LNCaP clone FGC (cell line): ENCODE data around the gene NOTCH2NLA.
"Not testable (repeated sequence)": the region's sequence is repeated elsewhere in the genome, so short reads cannot be mapped to it uniquely, and the experiment has no call there.

Source experiments
- DNase-seq: peaks from one replicate; pipeline ENCODE4 v3.0.0-alpha.2; 2011; ENCODE audit warnings: low read depth
- H3K4me3 ChIP-seq: 2 replicates; pipeline ENCODE4 v1.5.1; 2011; ENCODE audit warnings: mild to moderate bottlenecking, low read depth, low read length, control low read depth

Gene NOTCH2NLA

DNA sequence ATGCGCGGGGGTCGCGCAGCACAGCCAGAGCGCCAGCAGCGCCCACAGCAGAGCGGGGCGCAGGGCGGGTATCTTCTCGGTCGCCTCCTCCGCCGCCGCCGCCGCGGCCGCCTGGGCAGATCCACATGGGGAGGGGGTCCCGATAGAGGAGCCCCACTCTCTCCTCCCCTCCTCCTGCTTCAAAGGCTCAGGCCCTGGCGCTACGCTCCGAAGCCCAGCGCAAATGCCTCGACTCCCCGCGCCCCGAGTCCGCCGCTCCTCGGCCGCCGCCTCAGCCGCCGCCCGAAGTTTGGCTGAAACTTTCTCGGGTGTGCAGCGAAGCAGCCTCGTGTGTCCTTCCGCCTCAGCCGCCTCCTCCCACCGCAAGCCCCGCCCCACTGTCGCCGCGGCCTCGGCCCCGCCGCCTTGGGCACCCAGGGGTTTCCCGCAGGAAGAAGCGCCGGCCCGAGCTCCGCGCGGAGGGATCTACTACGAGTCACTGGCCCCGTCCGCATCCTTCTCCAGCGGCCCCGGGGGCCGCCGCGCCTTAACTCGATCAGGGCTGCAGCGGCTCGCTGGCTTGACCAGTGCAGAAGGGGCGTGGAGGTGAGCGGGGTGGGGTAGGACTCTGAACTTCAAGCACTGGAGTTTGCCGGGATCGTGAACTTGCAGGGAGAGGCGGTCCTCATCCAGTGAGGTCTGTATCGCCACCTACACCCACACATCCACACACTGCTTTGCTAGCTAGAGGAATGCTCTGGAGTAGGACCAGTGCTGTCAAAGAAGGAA lies at the start of gene NOTCH2NLA:
NOTCH2NLA (minus strand) TSS at position 312 of the 768 bp plus-strand sequence. CDS start 39,684 bp downstream, outside the sequence.
- peak within 1 kb of the TSS; percentile 49 for H3K4me3 ChIP-seq
- DNase-seq, result not testable (repeated sequence)

DNA sequence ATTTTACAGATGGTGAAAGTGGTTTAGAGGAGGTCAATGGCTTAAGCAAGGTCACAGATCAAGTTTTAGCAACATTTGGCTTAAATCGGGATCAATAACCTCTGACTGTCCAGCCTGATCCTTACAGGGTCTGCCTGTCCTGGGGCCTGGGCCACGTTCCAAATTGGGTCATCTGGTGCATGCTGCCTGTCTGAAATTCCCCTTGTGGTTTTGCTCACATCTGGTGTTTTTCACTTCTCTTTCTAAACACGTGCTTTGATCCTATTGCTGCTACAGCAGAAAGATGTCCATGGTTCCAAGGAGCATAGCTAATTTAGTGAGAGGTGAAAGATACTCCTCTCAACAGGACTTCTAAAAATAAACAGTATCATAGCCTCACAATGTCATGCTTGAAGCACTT lies 49.5 kb upstream of the NOTCH2NLA start:
- not testable (repeated sequence) for DNase-seq, H3K4me3 ChIP-seq

DNA sequence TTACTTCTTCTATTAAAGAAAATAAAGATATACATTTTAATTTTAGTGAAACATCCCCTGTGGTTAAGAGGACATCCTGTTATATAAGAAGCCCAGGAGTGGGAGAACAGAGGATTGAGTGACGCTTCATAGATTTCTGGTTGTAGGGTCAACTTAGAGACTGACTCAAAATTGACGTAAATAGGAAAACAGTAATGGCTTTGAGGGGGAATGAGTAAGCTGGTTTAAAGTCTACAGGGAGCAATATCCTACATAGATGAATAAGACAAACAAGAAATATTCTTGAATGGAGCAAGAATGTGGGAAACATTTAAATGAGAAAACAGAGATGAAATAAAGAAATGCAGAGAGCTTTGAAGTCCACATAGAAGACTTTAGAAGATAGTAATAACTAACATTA lies 48.3 kb upstream of the NOTCH2NLA start:
- DNase-seq, H3K4me3 ChIP-seq: not testable (repeated sequence)

DNA sequence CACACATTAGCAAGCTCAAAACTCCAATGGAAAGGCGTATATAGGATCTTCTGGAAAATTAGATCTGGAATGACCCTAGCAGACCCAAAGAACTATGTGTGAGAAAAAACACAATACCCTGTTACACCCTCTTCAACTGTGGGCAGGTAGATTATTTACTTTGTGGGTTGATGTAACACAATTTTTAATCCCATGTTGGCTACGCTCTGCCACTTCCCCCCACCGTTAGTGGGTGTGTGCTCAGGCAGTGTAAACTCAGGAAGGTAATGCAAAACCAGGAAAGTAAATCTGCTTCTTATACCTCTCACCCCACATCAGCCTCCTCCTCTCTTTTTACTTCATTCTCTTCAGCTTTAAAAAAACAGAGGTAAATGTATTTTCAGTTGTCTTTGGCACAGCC lies 45.3 kb upstream of the NOTCH2NLA start:
- not testable (repeated sequence) for DNase-seq

DNA sequence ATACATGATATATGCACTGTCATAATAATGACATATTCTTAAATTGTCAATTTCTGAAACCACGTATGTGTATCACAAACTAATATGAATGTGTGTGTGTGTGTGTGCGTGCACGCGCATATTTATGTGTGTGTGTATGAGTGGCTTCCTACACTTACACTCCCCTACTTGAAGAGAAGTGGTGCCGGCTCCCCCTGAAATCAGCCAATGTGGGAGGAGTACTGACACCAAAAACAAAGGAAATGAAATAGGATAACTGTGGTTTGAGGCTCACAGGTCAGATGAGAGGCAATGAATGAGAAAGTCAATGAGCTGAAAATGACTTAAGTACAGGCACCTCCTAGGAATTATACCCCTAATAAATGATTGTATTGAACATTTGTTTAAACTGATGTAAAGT lies 44.4 kb upstream of the NOTCH2NLA start:
- not testable (repeated sequence) for H3K4me3 ChIP-seq, DNase-seq

More for the DNA sequence above, 45.3 kb upstream of the NOTCH2NLA start:
- H3K4me3 ChIP-seq, result not testable (repeated sequence)

DNA sequence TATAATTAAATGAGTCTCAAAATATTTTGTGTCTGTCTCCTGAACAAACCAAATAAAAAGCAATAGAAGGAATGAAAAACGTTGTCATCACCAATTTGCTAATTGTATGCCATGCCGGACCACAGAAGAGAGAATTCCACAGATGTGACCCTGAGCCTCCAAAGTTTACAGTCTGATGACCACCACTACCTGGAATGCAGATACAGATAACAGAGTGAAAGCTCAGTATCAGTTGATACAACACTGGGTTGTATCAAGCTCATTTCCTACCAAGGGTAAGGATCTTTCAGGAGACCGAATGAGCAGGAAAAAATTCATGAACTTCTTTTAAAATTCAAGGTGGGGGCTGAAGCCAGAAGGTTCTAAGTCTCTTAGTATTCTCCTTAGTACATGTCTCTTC lies 43.9 kb upstream of the NOTCH2NLA start:
- not testable (repeated sequence) for DNase-seq

DNA sequence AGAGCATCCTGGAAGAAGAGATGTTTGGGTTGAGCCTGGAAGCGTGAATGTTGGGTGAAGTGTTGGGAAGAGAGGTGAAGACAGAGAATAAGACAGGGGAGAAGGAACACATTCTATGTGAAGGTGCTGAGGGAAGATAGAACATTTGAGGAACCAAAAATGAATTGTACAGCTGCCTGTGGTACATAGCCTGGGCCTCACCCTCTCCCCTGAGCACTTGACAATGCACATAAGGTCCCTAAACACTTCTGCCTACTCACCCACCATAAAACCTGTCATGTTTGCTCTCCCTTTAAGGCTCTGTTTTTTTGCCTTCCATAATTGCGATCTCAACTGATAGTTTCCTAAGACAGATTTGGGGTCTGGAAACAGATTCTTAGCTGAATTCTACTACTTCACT lies 43.2 kb upstream of the NOTCH2NLA start:
- H3K4me3 ChIP-seq, DNase-seq: not testable (repeated sequence)

More for the DNA sequence above, 43.9 kb upstream of the NOTCH2NLA start:
- not testable (repeated sequence) for H3K4me3 ChIP-seq

DNA sequence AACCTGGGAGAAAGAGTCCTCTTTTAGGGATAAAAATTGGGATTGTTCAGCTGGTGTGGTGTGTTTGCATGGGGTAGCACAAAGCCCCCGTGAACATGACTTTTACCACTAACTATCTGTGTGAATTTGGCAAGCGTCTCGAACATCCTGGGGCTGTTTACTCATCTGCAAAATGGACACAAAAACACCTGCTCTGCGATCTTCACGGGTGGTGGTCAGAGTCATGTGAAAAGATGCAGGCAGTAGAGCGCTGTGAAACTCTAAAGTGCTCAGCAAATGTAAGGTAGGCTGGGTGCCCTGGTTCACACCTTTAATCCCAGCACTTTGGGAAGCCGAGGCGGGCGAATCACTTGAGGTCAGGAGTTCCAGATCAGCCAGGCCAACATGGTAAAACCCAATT lies 41.3 kb upstream of the NOTCH2NLA start:
- not testable (repeated sequence) for H3K4me3 ChIP-seq

DNA sequence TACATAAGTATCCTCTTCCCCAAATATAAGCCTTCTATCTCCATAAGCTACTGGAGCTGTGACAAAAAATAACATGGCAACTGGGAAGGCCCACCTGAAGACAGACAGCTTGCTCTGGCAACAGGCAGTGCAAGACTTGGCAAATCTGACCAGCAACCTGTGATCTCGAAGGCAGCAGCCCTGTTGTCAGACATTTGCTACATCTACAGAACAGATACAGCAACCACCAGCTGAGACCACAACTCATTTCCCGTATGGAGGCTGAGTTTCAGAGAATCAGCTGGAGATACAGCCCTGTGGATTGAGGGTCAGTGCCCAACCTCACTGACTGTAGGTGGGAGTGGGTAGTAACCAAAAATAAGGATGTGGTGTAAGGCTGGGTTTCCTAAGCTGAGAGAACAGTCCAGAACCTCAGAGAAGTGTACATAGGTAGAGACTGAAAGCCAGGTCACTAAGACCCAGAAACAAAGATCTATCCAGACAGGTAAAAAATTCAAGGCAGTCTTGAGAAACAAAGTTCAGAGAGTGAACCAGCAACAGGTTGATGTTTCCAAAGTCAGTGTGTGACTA lies 37.4 kb upstream of the NOTCH2NLA start:
- not testable (repeated sequence) for H3K4me3 ChIP-seq, DNase-seq

More for the DNA sequence above, 41.3 kb upstream of the NOTCH2NLA start:
- DNase-seq, result not testable (repeated sequence)

DNA sequence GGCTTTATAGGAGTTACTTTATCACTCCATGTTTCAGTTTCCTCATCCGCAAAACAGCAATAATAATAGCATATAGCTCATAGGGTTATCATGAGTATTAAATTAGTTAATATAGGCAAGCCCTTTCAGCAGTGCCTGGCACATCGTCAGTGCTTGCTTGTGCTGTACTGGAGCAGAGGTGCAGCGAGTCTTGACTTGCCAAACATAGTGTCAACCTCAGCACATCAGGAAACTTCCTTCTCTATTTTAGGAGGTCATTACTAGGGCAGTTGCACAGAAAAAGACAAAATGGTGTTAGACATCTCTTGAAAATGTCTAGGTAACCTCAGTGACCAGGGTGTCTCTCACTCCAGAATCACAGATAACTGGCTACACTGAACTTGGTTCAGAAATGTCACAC lies 35.9 kb upstream of the NOTCH2NLA start:
- not testable (repeated sequence) for H3K4me3 ChIP-seq, DNase-seq

DNA sequence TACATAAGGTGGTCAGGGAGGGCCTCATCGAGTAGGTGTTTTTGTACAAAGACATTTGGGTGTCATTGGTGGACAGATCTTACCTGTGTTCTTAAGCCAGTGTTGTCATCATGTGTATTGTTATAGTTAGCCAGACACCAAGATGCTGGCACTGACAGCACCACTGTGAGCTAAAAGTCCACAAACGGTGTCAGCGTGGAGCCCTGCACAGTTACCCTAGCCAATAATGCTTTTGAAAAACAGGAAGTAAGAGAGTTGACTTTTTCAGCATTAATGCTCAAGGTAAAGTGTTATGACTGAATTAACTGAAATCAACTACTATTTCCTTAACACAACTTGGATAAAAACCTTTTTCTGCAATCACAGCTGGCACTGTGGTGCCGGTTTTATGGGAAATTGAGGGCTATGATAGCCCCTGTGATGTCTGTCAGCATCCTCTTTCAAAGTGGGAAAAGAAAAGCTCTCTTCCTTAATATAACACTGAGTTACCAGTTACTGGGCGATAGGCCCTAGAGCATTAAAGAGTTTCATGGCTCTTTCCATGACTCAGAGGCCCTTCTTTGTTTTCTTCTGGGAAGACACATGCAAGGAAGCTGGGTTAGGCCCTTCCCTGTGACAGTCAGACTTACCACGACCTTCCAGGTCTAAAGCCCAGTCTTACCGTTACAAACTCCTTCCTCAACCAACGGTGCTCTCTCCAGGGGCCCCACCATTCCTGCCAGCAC lies 31.3 kb upstream of the NOTCH2NLA start:
- DNase-seq, H3K4me3 ChIP-seq: not testable (repeated sequence)

DNA sequence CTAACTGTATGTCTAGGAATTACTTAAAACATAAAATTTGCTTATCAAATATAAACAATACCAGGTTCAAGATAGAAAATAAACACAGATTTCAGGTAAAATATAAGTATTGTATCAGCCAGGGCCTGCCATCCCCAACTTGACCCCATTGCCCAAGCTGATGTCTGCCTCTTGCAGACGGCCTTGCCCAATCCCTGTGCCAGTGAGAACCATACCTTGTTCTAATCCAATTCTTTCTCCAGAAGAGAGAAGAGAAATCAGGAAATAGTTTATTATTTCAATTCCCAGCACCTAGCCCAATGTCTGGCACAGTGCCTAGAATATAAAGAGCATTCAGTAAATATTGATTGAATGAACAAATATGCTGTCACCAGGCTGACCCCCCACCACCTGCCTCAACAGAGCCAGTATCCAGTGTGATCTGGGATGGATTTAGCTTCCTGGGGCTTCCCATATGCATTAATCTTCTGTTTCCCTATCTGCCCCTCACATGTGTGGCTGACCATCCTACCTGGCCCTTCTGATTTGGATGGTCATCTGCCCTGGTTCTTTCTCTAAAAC lies 29.3 kb upstream of the NOTCH2NLA start:
- not testable (repeated sequence) for DNase-seq, H3K4me3 ChIP-seq

DNA sequence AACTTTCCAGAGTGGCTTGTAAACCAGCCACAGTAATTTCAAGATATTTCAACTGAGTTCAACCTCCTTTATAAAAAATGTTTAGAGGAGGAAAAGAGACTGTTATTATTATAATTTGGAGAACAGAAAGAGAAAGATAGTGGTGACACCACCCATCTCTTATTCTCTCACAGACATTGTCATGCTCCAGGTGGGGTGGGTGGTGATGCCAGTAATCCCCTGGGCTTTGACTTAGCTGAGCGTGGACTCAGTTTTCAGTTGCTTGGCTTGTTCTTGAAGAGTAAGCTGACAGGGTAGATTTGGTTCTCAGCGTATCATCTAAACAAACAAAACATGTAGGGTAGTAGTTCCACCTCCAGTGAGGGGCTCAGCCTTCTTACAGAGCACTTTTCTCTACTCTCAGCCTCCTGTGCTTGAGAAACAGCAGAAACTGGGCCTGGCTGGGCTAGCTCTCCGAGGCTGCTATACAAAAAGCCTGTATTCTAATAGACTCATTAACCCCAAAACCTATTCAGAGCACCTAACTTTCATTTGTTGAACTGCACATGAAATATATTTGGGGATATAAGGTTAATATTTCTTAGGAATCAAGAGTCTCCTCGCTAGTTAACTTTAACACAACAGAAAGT lies 25.9 kb upstream of the NOTCH2NLA start:
- DNase-seq, H3K4me3 ChIP-seq: not testable (repeated sequence)

DNA sequence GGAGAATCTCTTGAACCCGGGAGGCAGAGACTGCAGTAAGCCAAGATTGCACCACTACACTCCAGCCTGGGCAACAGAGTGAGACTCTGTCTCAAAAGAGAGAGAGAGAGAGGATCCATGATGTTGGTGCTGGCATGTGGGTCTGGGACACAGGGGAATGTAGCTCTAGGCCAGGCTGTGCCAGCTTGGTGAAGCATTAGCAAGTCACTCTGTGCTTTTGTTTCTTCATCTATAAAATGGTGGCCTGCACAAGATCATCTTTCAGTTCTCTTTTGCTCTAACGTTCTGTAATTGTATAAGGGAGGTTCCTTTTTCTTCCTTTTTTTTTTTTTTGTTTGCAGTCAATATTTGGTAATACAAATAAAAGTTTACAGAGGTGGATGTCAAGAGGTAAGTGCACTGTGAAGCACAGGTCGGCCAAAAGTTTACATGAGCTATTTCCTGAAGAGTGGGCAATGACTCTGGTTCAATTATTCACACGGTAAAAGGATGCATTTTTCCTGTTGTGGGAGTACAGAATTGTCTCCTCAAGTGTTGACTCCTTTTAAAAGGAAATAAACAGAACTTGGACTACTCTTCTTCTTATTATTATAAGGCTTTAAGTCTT lies 24.5 kb upstream of the NOTCH2NLA start:
- H3K4me3 ChIP-seq, DNase-seq: not testable (repeated sequence)

DNA sequence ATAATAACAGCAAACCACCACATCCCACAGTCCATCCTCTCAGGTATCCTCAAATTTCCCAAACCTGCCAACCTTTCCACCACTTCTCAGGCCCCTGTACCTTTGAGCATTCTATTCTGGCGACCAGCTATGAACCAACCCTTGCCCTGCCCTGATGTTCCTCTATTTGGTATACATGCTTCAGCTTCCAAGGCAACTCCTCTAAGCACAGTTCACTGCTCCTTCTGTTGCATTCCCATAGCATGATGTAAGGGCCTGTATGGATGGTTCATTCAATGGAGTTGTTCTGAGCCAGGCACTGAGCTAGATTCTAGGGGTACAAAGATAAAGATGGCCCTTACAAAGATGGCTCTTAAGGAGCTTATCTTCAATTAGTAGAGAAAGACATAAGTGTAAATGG lies 22.7 kb upstream of the NOTCH2NLA start:
- not testable (repeated sequence) for H3K4me3 ChIP-seq, DNase-seq

DNA sequence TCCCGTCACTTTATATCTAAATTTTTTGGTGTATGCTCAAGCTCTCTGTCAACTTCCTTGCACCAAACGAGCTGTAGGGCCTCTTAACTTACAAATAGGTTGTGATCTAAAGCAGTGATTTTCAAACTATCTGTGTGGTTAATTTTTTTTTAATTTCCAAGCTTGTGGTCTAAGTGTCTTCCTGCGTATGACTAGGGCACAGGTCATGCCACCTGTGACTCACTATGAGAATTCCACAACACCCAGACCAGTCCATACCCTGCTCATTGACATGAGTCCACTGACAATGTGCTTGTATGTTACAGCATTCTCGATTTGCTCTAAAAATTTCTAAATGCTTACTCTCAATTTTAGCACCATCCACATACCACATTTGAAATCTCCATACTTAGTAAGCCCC lies 19.8 kb upstream of the NOTCH2NLA start:
- not testable (repeated sequence) for DNase-seq, H3K4me3 ChIP-seq

DNA sequence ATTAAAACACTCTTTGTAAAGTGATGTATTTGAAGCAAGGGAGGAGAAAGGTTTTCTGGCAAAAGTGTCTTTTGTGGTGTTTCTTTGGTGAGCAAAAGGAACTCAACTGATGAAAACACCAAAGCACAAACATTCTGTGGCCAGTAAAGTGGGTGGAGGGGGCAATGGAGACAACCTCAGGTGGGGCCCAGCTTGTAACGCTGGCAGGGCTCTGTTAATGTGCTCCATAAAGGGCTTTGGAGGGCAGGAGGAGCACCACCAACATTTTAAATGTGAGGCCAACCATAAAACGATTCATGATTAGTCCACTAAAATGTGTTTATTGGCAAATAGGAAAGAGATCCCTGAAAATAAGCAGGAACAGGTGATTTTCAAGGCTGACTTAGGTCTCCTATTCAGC lies 7.8 kb upstream of the NOTCH2NLA start:
- DNase-seq, H3K4me3 ChIP-seq: not testable (repeated sequence)

DNA sequence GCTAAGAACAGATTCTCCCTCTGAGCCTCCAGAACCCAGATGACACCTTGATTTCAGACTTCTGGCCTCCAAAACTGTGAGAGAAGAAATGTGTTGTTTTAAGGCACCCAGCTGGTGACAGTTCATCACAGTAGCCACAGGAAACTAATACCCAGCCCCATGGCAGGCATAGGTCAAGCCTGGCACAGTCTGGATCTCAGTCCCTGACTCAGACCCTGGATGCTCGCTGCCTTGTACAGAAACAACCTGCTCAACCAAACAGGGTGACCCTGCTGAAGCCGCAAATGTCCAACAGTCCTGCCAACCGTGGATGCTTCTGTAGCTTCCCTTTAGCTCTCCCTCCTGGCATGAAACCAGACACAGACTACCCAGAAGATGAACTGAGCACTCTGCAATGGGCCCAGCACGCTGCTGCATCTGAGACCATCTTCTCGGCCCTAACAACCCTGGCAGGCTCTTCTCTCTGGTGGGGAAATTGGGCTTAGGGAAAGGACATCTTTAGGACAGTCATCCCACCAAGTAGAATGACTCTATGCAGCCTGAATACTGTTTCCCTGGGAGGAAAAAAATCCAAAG lies 7.3 kb upstream of the NOTCH2NLA start:
- not testable (repeated sequence) for DNase-seq, H3K4me3 ChIP-seq
